Endothelial cell of umbilical vein (primary cell): ENCODE data around the gene SERPINE3. TPM values are rescaled to one million over a fixed set of nuclear protein-coding genes. Genes with fewer than 3 reads are reported as not detected.

Source experiments
- BruUV-seq: library from RNA; stranded (reverse); fragments of 400-500 nt; replicated peaks from 2 replicates; lab custom pipeline; 2021; lab: Mats Ljungman, UMichigan
- CTCF ChIA-PET: fragments of 300-600, 350-600 bp; sonication (Branson Sonifier 250); formaldehyde crosslinking; loops from one replicate; lab custom pipeline; 2021; ENCODE audit warnings: antibody characterized with exemption, inconsistent platforms; lab: Charles Lee
- POLR2A ChIA-PET: fragments of 300-600, 350-600 bp; sonication (Branson Sonifier 250); formaldehyde crosslinking; loops from one replicate; lab custom pipeline; 2021; ENCODE audit warnings: antibody characterized with exemption, inconsistent platforms; lab: Charles Lee
- DNase-seq: peaks from one replicate; pipeline ENCODE4 v3.0.0-alpha.2; 2011; ENCODE audit warnings: low read depth, low spot score
- FAIRE-seq: peaks from 2 replicates; lab custom pipeline; 2011; peaks lifted over from hg19 to GRCh38; lab: Jason Lieb, UNC
- H2AFZ ChIP-seq: 2 replicates; pipeline ENCODE4 v1.6.0; 2012; ENCODE audit warnings: low read depth, low read length, control low read depth, inconsistent platforms
- H3K27ac ChIP-seq: 2 replicates; pipeline ENCODE4 v1.5.1; 2011; ENCODE audit warnings: low read depth, mild to moderate bottlenecking, control low read depth, low read length, moderate library complexity; ENCODE audit not compliant: insufficient read depth
- H3K27me3 ChIP-seq, 2 experiments: 2 replicates each; pipeline versions ENCODE4 v1.6.0 to v1.6.1; 2011; ENCODE audit warnings: low read length in 2 of 2, mixed read lengths in 1 of 2; ENCODE audit not compliant: control insufficient read depth in 2 of 2, insufficient read depth in 2 of 2
- H3K36me3 ChIP-seq, 2 experiments: 2 replicates in 1 of 2; 3 replicates in 1 of 2; pipeline ENCODE4 v1.5.1; 2011; ENCODE audit warnings: low read length in 2 of 2, mild to moderate bottlenecking in 1 of 2, moderate library complexity in 1 of 2; ENCODE audit not compliant: control insufficient read depth in 2 of 2, insufficient read depth in 2 of 2; ENCODE audit errors: extremely low read depth in 1 of 2
- H3K4me1 ChIP-seq: 3 replicates; pipeline ENCODE4 v1.5.1; 2011; ENCODE audit warnings: mild to moderate bottlenecking, low read length; ENCODE audit not compliant: control insufficient read depth, insufficient read depth; ENCODE audit errors: extremely low read depth
- H3K4me2 ChIP-seq: 2 replicates; pipeline ENCODE4 v1.6.1; 2011; ENCODE audit warnings: low read length, control low read depth, mixed read lengths; ENCODE audit not compliant: insufficient read depth
- H3K4me3 ChIP-seq, 3 experiments: fragments of 200-600 bp in 1 of 3; sonication (generic), shearing (Covaris generic) in 1 of 3; replicated peaks in 1 of 3; 2 replicates each; pipeline ENCODE4 v1.5.1; 2011 to 2016; ENCODE audit warnings: control low read depth in 3 of 3, low read length in 3 of 3, mild to moderate bottlenecking in 2 of 3, inconsistent platforms in 1 of 3, low read depth in 1 of 3, moderate library complexity in 1 of 3; ENCODE audit not compliant: insufficient read depth in 1 of 3
- H3K79me2 ChIP-seq: 2 replicates; pipeline ENCODE4 v1.6.0; 2012; ENCODE audit warnings: low read length, inconsistent platforms; ENCODE audit not compliant: control insufficient read depth, insufficient read depth
- H3K9ac ChIP-seq: replicated peaks from 2 replicates; pipeline ENCODE3; 2011; ENCODE audit warnings: low read length, control low read depth; ENCODE audit not compliant: insufficient read depth; ENCODE audit errors: extremely low read depth
- H3K9me1 ChIP-seq: replicated peaks from 3 replicates; pipeline ENCODE4 v1.6.0; 2011; ENCODE audit warnings: mild to moderate bottlenecking, low read length; ENCODE audit not compliant: control insufficient read depth, insufficient read depth; ENCODE audit errors: extremely low read depth
- H3K9me3 ChIP-seq: replicated peaks from 2 replicates; pipeline ENCODE4 v1.5.1; 2012; ENCODE audit warnings: low read length, inconsistent platforms; ENCODE audit not compliant: control insufficient read depth, insufficient read depth
- H4K20me1 ChIP-seq: replicated peaks from 2 replicates; pipeline ENCODE3; 2011; ENCODE audit warnings: mild to moderate bottlenecking, low read length; ENCODE audit not compliant: control insufficient read depth, insufficient read depth; ENCODE audit errors: extremely low read depth
- FOS ChIP-seq: IDR thresholded peaks from 2 replicates; pipeline ENCODE4 v1.6.1; 2011; ENCODE audit warnings: mild to moderate bottlenecking, low read length, moderate library complexity, borderline replicate concordance; ENCODE audit not compliant: insufficient read depth
- GATA2 ChIP-seq: IDR thresholded peaks from 2 replicates; pipeline ENCODE4 v1.7.0; 2011; ENCODE audit warnings: low read depth, mild to moderate bottlenecking, moderate library complexity, mixed read lengths, low read length; ENCODE audit not compliant: insufficient read length, insufficient read depth
- JUN ChIP-seq: IDR thresholded peaks from 2 replicates; pipeline ENCODE4 v1.6.1; 2011; ENCODE audit warnings: borderline replicate concordance, low read depth; ENCODE audit not compliant: insufficient read length, insufficient read depth
- MYC ChIP-seq: IDR thresholded peaks from one replicate; pipeline ENCODE4 v1.6.1; 2011; ENCODE audit warnings: mild to moderate bottlenecking, low read depth, low read length
- POLR2A ChIP-seq: IDR thresholded peaks from 2 replicates; pipeline ENCODE4 v1.6.1; 2012; ENCODE audit warnings: low read depth, mild to moderate bottlenecking, control low read depth, low read length
- POLR2AphosphoS5 ChIP-seq: IDR thresholded peaks from 2 replicates; pipeline ENCODE4 v1.6.1; 2012; ENCODE audit warnings: low read depth, mild to moderate bottlenecking, control low read depth, low read length, moderate library complexity; ENCODE audit not compliant: insufficient read depth
- dilution Hi-C: fragments of 300-500 bp; cut with MboI; formaldehyde crosslinking; loops from one replicate; pipeline ENCODE4 v1.15.0; 2019; ENCODE audit warnings: low sequenced_read_pairs; ENCODE audit not compliant: extremely low pct_ligation_motif_present
- intact Hi-C: fragments of 100-400 bp; cut with micrococcal nuclease; formaldehyde crosslinking; loops from one replicate; pipeline ENCODE4 v1.10.0; 2022
- polyA plus RNA-seq, 4 experiments: library from polyadenylated mRNA; depleted of rRNA in 3 of 4; stranded (reverse) in 3 of 4; unstranded in 1 of 4; fragments of >200 nt; gene quantifications; 2 replicates each; pipeline versions ENCODE4 v1.2.1 to v1.2.3, GENCODE V29; 2011 to 2012; ENCODE audit warnings: missing spikeins in 1 of 4
- total RNA-seq: library from RNA; stranded (reverse); gene quantifications from 2 replicates; pipeline ENCODE4 v1.2.3, GENCODE V29; 2021
- TF ChIP-seq, protein P1 (sequence below), 2 donors: IDR thresholded peaks; 1 replicate in 1 of 2; 2 replicates in 1 of 2; pipeline ENCODE4 v1.5.1; 2011; ENCODE audit warnings: low read length in 2 of 2, mild to moderate bottlenecking in 2 of 2, moderate library complexity in 2 of 2, control low read depth in 1 of 2, inconsistent platforms in 1 of 2, low read depth in 1 of 2; ENCODE audit not compliant: insufficient read depth in 1 of 2; ENCODE audit errors: extremely low read depth in 1 of 2
- TF ChIP-seq, protein P2 (sequence below): IDR thresholded peaks from 2 replicates; pipeline ENCODE4 v1.6.1; 2011; ENCODE audit not compliant: insufficient read depth, insufficient read length

Gene SERPINE3
- total and polyA plus RNA-seq, 2 donors (not counting 3 experiments of a cell fraction or from before 2014, with no cell fraction given), result not detected

DNA sequence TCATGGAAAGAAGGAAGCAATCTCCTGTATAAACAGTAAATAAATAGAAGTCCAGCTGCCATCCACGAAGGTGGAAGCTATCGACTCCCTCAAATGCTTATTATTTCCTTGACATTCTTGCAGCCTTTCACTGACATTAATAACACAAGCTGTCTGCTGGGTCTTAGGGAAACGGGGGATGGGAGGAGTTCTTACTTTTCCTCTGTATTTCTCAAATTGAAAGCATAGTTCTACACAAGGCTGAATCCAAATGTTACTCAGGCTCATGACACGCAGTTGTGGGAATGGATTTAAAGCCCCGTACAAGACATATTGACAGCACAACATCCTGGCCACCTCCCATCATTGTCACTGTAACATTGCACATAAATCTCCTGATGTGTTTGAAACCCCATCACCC lies 4.0 kb downstream of the SERPINE3 start:
- H4K20me1 ChIP-seq, result no peaks in the 10 kb centered on the region
- no peaks in the 10 kb centered on the region for H3K9me3 ChIP-seq
- H3K27me3 ChIP-seq, result peaks cover 0 to 1% of the 10 kb centered on the region in 2 experiments
- dilution Hi-C loops (no loop called here), intact Hi-C loops (no loop called here)
- H3K4me3 ChIP-seq, result no peak overlapping the region
- no TSS peak for BruUV-seq
- no peak overlapping the region for H2AFZ ChIP-seq
- no peak overlapping the region for H3K4me2 ChIP-seq
- ChIA-PET POLR2A (no interaction called here), CTCF (interaction anchor here (1.0 to 1.5 kb wide), 2 partner anchors 9 to 57 kb away, joined by 3 to 4 read pairs; no protein-coding TSS in a partner anchor)
- H3K79me2 ChIP-seq, result no peaks in the 10 kb centered on the region
- DNase-seq (no peak), FAIRE-seq (no peak)
- H3K4me1 ChIP-seq, result no peaks in the 10 kb centered on the region
- TF ChIP-seq POLR2A, result no peak
- no peak for TF ChIP-seq JUN
- TF ChIP-seq GATA2, result no peak
- no peak for TF ChIP-seq POLR2AphosphoS5
- TF ChIP-seq MYC, result no peak
- TF ChIP-seq, protein P1, sequence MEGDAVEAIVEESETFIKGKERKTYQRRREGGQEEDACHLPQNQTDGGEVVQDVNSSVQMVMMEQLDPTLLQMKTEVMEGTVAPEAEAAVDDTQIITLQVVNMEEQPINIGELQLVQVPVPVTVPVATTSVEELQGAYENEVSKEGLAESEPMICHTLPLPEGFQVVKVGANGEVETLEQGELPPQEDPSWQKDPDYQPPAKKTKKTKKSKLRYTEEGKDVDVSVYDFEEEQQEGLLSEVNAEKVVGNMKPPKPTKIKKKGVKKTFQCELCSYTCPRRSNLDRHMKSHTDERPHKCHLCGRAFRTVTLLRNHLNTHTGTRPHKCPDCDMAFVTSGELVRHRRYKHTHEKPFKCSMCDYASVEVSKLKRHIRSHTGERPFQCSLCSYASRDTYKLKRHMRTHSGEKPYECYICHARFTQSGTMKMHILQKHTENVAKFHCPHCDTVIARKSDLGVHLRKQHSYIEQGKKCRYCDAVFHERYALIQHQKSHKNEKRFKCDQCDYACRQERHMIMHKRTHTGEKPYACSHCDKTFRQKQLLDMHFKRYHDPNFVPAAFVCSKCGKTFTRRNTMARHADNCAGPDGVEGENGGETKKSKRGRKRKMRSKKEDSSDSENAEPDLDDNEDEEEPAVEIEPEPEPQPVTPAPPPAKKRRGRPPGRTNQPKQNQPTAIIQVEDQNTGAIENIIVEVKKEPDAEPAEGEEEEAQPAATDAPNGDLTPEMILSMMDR (IDR thresholded peaks at IDR 0.05; ENCODE audit: extremely low read depth in 1 of 2, insufficient read depth in 1 of 2, low read depth in 1 of 2, low read length in 2 of 2), result no peak
- TF ChIP-seq, protein P2, sequence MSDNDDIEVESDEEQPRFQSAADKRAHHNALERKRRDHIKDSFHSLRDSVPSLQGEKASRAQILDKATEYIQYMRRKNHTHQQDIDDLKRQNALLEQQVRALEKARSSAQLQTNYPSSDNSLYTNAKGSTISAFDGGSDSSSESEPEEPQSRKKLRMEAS, result no peak
- no peak for TF ChIP-seq FOS
- H3K9me1 ChIP-seq, result no peaks in the 10 kb centered on the region
- H3K36me3 ChIP-seq, result no peaks in the 10 kb centered on the region
- H3K27ac ChIP-seq, result no peak overlapping the region
- H3K9ac ChIP-seq, result no peak overlapping the region
